Activated effector memory CD4-positive, alpha-beta T cell treated with anti-CD3 and anti-CD28 coated beads, Interleukin-2, amount 50 U/mL, for 16 hours (primary cell): Measurements from ENCODE around the gene ADAMTS2.
"Not testable (repeated sequence)": the region's sequence is repeated elsewhere in the genome, so short reads cannot be mapped to it uniquely, and the experiment has no call there.

Experiments
- DNase-seq: peaks from one replicate; pipeline ENCODE4 v3.0.0-alpha.2; 2020

ADAMTS2 gene

DNA sequence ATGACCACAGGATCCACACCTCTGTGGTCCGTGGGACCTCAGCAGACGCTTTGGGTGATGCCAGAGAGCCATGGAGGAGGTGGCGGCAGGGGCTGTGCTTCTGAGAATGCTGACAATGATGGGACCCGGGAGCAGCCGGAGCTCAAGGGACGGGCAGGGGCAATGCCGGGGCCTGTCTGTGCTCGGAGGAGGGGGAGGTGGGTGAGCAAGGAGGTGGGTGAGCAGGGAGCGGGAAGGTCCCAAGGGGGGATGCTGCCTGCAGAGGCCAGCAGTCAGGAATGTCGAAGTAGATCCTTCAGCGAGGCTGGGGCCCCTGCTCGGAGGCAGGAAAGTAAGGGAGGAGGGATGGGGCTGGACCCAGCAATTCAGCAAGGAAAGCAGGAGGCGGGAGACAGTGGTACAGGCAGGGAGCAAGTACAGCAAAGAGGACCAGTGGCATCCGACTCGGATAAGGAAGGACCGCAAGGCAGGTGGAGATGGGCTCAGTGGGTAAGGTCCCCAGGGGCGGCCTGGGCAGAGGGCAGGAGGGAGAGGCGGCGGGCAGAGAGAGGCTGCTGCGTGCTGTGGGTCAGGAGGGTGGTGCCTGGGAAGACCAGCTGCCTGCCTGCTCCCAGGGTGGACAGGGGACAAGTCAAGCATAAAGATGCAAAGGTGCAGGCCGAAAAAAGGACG, 49.0 kb downstream of the ADAMTS2 start:
- peak; percentile 38 for DNase-seq

- no peak for DNase-seq
Measured at GRCh38 chr5:179295778-179296149, 49.5 kb downstream of the ADAMTS2 start.

DNA sequence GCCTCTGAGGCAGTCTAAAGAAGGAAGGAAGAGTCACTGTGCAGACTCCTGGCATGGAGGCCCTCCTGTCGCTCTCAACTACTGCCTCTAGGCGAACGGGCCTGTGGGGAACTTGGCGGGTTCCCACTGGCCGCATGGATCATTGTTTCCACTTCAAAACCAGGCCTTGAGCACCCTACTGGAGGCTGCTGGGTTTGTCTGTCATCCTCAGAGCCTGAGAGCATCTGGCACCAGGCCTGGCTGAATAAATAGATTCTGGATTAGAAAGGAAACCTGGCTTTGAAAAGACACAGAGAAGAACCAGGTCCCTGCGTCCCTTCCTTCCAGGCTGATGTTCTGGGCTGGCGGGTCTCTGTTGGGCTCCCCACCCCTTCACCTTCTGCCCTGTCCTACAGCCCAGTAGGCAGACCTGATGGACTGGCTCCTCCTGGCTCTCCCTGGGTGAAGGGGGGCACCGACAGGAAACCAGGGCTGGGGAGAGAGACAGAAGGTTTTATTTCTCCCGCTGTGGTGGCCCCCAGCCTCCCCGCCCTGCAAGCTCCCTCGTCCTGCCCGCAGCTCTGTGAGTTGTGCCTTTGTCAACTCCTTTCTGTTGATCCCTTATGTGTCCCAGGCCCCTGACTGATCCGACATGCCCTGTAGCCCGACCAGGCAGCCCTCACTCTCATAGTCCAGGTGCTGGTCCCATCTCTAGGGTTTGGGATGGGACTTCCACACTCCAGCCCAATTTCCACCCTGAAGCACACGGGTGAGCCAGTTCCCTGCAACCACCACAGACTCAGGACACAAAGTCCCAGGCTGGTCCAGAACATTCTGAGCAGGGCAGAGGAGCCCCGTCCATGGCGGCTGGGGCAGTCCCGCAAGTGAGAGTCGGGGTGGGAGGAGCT, 50.1 kb downstream of the ADAMTS2 start:
- peak; percentile 46 for DNase-seq

DNA sequence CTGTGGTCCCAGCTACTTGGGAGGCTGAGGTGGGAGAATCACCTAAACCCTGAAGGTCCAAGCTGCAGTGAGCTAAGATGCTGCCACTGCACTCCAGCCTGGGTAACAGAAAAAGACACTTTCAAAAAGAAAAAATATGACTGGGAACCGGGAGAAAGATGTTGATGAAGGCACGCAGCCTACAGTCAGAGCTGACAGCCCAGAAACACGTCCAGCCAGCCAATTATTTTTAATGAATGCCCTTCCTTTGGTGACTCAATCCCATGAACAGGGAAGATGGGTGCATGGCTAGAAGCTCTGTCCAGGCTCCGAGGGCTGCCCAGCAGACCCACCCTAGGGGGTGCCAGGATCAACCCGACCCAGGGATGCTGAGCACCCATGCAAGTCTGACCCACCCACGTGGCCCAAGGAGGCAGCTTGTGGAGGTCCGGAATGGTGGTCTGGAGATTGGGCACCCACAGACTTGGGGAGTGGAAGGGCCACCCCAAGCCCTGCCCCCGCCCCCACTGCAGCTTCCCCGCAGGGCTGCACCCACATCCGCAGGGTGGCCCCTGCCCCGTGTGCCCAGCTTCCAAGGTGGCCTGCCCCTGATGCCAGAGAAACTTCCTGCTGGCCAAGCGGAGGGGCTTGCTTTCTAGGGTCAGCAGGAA, 51.0 kb downstream of the ADAMTS2 start:
- peak; percentile 39 for DNase-seq

DNA sequence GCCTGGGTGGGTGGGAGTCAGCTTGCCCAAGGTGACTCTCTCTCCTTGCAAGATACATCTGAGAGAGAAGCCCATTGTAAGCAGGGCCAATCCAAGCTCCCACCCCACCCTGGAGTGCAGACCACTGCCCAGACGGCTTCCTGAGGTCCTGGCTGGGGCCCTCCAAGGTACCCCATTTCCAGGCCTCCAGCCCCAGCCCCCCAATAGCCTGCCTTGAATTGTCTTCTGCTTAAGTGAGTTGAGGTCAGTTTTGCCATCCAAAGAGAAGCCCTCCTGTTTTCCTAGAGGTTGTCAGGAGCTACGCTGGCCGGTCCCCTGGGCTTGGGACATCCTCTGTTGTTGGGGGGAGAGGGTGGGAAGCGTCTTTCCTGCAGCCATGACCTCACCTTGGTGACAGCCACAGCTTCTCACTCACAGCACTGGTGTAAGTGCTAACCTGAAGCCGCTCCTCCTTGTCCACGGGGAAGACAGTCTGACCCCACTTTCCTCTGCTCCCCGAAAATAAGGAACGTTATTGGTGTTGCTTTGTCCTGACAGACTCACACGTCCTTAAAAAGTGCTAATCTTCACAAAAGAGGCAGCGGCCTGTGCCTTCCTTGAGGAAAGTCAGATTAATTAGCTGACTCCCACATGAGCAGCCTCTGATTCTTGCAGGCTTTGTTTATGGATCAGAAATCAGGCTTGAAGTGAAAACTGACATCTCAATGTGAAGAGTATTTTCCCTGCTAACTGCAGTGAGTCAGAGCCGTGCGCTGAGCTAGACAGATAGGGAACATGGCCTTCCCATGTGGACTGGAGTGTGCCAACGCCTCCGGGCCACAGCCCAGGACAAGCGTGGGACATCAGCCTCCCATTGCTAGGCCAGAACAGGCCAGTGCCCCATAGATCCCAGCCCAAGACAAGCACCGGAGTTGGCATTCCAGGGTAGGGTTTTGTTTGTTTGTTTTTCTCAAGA, 52.3 kb downstream of the ADAMTS2 start:
- peak; percentile 21 for DNase-seq

DNA sequence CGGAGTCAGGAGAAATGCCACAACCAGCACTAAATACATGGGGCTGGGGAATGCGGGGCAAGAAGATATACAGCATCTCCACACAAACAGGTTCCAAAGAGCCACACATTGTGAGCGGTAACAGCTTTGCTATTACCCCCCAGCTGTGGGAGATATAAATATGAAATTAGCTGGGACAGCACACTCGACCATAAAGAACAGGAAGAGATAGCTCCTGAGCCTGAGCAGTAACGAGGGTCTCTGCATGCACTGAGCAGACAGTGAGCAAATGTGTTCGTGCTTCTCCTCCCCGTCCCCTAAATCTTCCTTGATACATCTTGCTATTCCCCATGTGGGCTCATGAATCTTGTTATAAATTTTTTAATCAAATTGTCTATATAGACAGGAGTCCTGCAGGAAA, 53.1 kb downstream of the ADAMTS2 start:
- peak; percentile 5 for DNase-seq

- DNase-seq, result peak; percentile 48
Measured at GRCh38 chr5:179290681-179291540, 54.4 kb downstream of the ADAMTS2 start.

DNA sequence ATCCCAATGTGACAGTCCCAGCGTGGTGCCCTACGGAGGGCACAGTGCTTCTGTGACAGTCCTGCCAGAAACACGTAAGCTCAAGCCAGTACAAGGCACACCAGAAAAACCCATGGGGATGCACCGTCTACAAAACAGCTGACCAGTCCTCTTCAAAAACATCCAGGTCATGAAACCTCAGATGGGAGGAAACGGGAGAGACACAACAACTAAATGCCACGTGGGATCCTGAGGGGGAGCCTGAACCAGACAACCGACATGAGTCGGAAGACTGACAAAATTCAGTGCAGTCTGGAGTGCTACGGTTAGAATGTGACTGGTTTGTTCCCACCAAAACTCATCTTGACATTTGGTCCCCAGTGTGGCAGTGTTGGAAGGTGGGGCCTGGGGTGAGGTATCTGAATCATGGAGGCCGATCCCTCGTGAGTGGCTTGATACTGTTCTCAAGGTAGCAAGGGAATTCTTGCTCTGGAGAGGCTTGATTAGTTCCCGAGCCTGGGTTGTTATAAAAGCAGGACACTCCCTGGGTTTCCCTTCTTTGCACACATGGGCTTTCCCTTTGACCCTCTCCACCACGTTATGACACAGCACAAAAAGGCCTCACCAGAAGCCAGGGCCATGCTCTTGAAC, 55.4 kb downstream of the ADAMTS2 start:
- DNase-seq, result peak; percentile 38

DNA sequence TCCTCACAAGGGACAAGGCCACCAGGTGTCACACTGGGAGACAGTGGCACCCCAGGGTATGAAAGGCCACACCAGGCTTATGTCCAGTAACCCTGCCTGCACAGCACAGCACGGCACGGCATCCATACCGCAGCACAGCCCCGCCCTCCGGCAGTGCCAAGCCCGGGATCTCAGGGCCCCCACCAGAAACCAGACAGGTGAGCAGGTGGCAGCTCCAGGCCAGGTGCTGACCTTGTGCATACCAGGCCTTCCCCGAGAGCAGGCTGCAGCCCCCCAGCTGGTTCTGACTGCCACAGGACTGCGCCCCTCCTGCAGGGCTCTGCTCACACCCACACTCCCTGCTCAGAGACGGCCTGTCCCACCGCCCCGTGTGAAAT, 56.5 kb downstream of the ADAMTS2 start:
- peak; percentile 49 for DNase-seq

GRCh38 chr5:179288101-179288808, 57.0 kb downstream of the ADAMTS2 start:
- peak; percentile 45 for DNase-seq

DNA sequence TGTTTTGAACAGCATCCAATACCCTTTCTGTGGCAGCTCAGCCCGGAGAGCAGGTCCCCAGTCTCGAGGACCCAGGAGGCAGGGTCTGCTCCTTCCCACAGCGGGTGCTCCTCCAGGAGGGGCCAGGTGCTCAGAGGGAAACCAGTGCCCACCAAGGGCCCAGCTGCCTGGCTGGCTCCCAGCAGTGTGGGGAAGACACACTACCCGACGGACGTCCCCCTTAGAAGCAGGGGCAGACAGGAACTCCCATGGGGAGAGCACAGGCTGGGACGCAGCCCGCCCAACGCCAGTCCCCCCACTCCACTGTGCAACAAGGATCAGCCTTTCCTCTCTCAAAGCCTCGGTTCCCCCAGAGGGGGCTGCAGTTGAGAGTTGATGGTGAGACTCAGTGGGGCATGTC, 57.6 kb downstream of the ADAMTS2 start:
- peak; percentile 41 for DNase-seq

GRCh38 chr5:179287071-179287470, 58.2 kb downstream of the ADAMTS2 start:
- peak; percentile 58 for DNase-seq

GRCh38 chr5:179285776-179286162, 59.5 kb downstream of the ADAMTS2 start:
- DNase-seq, result not testable (repeated sequence)

DNA sequence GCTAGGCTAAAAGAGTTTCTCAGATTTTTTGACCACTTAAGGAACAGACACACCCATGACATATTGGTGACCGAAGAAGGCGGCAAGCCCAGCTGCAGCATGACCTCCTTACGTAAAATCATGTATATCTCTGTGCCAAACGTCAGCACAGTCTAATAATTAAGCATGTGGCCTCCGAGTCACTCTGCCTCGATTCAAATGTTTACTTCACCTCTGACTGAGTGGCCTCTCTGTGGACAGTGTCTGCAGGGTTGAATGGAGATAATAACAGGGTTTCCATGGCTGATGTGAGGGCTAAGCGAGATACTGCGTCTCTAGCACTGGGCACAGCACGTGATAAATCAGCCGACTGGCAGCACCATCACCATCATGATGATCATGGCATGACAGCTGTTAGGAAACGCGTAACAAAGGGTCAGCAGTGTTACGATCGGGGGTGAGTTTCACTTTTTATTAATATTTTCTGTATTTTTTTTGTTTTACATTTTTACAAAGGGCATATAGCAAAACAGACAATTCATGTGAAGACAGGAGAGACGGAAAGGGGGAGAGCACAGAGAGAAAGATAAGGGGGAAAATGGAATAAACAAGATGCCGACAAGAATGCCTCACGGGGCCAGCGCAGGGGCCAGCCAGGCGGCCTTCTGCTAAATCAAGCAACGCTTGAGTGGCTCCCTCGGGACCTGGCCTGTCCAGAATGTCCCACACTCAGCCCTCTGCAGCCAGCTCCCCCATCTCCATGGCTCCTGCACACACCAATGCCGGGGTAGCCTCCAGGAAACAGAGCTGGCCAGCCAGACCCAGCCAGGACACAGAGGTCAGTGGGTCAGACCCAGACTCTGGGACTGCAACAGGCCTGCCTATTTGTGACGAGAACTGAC, 60.3 kb downstream of the ADAMTS2 start:
- DNase-seq, result peak; percentile 33

- DNase-seq, result peak; percentile 27
Measured at GRCh38 chr5:179283908-179284307, 61.4 kb downstream of the ADAMTS2 start.

GRCh38 chr5:179281694-179282093, 63.6 kb downstream of the ADAMTS2 start:
- DNase-seq, result no peak

DNA sequence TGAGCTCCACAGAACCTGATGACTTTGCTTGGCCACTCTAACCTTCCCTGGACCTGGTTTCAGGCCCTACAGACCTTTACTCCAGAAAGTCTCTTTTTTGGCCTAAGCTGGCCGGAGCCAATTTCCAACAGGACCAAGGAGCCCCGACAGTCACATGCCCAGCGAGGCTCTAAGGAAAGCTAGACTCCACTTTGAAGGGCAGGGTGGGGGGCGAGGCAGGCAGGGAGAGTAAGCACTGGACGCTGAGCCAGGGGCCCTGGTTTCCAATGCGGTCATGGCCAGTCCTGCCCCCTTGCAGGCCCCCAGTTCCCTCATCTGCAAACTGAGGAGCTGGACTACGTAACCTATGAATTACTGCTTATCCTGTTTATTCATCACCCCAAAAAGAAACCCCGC, 65.2 kb downstream of the ADAMTS2 start:
- no peak for DNase-seq

DNA sequence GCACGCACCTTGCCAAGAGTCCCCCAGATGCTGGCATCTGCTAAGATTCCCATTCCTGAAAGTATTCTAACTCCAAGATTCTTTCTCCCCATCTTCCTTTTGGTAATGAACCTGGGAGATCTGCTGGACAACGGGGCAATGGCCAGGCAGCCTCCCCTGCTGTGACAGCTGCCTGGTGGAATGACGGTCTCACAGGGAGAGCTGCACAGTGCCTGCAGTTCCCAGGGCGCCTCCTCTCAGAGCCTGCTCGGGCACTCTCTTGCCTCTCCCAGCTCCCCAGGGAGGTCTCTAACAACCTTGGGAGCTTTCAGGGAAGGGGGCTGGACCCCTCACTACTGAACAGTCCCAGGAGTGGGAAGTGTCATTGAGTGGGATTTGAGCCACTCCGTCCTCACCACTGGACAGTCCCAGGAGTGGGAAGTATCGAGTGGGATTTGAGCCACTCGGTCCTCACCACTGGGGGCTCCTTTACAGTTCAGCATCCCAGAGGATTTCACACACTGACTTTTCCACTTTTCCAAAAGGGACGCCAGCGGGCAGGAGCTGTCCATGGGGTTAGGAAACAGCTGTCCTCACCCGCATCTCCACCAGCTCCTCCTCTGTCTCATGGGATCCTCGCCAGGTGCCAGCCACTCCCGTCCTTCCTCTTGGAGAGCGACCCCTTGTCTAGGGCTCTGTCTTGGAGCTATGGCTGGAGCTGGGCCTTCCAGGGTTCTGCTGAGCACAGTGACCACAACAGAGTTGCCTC, 65.7 kb downstream of the ADAMTS2 start:
- no peak for DNase-seq

GRCh38 chr5:179278546-179278945, 66.7 kb downstream of the ADAMTS2 start:
- no peak for DNase-seq
